GM18505 (cell line): ENCODE measurements around the gene PPFIA2.

ENCODE experiments used
- ATAC-seq: cut with Tn5 transposase; IDR thresholded peaks from one replicate; pipeline ENCODE4 v1.9.1; 2021; ENCODE audit not compliant: unreplicated experiment
- POLR2A ChIP-seq: IDR thresholded peaks from 4 replicates; pipeline ENCODE4 v1.6.1; 2011; ENCODE audit warnings: borderline replicate concordance; ENCODE audit not compliant: insufficient read depth, insufficient read length; ENCODE audit errors: extremely low read depth

PPFIA2 gene

DNA sequence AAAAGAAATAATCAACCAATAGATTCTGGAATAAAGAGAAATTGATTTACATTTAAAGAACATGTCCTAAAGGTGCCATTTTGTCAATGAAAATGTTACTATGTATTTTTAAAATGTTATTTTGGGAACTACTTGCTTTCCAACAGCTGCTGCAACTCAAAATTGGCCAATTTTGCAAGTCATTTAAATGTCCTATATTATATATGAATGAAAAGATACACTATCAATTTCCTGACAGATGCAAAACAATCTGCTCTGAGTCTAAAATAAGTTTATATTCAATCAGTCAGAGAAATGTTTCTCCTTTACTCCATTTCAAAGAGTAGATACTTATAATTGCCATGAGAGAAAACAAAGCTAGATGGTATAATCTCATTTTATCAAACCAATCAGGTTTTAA lies 434.1 kb downstream of the PPFIA2 start:
- no peak for TF ChIP-seq POLR2A
- no peak for ATAC-seq

DNA sequence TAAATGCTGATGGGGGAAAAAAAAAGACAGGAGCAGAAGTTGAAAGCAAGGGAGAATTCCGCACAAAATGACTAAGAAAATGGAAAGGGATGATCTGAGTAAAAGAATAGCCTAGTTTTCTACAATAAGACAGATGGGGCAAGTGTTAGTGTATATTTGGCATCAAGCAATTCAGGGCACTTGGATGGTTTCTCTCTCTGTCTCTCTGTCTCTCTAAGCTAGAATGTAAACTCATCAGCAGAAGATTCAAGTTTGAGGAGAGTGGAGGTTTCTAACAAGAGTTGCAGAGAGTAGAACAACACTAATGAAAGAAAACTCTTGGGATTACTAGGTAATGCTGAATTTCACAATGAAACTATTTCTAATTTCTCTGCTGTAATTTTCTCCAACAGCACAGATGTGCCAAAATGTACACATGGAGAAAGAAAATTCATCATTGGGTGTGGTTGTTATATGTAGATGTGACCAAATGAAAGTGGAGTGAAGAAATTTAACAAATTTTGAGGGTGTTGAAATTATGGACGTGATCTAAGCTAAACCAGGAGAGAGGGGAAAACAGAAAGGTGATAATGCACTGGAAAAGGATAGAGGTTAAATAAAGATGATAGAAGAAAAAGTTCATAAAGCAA lies 444.1 kb downstream of the PPFIA2 start:
- no peak for ATAC-seq
- no peak for TF ChIP-seq POLR2A

DNA sequence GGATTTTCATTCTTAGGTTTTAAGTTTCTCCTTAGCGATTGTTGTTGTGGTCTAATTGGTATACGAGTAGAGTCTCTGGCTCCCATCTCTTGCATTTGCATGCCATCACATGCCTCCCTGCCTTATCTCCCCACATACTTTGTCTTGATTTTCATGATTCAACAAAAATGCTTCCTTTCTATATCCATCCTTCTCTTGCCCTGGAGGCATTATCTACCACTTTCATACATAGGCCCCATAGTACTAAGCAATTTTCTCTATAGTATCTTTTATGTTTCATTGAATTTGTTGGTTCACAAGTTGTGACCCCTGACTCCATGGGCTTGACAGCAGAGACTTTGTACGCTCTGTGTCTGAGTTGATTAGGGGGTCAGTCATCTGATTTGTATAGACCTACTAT lies 455.2 kb downstream of the PPFIA2 start:
- ATAC-seq, result no peak
- TF ChIP-seq POLR2A, result no peak

DNA sequence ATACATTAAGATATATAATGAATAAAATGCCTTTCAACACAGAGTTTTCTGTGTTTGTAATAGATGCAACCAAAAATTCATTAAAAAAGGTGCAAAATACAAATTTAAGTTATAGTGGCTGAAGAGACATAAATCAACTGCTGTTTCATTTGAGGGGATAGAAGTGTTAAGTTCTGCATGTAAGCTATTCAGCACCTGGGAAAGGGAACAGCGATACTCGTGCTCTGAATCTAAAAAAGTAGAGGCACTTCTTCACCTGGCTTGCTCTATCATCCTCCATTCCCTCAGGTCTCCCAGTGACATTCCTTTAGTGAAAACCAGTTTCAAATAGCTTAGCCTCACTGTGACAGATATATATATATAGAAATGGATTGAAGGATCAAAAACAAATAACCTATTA lies 458.7 kb downstream of the PPFIA2 start:
- TF ChIP-seq POLR2A, result no peak
- no peak for ATAC-seq

DNA sequence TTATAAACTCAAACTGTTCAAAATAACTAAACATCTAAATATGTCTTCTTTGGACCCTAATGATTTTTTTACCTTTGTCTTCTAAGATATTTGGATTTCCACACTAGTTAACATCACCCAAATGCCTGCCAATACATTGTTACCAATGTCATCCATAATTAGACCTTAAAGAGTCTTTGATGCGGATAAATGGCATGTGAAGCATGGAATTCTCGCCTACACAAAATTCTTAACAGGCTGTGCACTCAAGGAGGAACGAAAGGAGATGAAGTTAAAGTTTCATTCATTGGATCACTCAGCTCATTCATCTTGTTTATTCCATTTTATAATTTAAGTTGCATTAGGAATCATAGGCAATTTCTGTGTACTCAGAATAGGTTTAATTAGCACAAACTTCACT lies 461.5 kb downstream of the PPFIA2 start:
- no peak for ATAC-seq
- TF ChIP-seq POLR2A, result no peak

DNA sequence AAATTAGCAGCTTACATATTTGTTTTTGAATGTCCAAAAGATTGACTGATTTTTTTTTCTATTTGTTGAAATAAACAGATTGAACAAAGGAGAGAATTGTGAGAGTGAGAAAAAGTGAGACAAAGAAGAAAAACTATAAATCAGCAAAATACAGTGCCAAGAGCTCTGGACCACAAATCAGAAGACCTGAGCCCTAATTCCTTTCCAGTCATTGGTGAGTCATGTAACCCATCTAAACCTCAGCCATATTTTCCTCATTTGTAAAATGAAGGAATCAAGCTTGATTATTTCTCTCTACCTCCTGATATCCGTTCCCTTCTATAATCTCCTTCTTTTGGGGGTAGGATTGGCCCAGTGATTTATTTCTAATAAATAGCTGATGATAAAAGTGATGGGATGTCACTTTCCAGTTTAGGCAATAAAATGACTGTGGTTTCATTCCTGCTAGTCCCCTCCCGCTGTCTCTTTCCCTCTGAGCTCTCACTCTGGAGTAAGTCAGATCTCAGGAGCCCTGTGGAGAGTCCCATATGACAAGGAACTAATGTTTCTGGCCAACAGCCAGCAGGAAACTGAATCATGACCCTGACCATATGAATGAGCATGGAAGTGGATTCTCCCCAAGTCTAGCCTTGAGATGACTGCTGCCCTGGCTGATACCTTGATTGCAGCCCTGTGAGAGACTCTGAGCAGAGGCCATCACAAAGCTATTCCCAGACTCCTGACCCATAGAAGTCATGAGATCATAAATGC lies 462.4 kb downstream of the PPFIA2 start:
- ATAC-seq, result no peak
- TF ChIP-seq POLR2A, result no peak

DNA sequence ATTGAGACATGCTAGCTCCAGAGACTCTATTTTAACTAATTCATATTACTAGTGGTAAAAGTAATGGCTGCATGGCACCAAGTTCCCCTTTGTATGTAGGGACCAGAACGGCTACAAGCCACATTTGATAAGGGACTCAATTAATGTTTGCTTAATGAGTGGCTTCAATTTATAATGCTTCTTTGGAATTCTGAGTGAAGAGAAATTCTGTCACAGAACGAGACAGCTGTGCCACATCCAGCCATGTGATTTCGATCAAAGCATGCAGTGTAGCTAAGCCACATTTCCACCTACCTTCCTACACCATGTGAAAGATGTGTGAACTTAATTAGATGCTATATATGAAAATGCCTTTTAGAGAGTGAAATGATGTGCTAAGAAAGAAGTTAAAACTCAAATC lies 463.9 kb downstream of the PPFIA2 start:
- ATAC-seq, result no peak
- no peak for TF ChIP-seq POLR2A

DNA sequence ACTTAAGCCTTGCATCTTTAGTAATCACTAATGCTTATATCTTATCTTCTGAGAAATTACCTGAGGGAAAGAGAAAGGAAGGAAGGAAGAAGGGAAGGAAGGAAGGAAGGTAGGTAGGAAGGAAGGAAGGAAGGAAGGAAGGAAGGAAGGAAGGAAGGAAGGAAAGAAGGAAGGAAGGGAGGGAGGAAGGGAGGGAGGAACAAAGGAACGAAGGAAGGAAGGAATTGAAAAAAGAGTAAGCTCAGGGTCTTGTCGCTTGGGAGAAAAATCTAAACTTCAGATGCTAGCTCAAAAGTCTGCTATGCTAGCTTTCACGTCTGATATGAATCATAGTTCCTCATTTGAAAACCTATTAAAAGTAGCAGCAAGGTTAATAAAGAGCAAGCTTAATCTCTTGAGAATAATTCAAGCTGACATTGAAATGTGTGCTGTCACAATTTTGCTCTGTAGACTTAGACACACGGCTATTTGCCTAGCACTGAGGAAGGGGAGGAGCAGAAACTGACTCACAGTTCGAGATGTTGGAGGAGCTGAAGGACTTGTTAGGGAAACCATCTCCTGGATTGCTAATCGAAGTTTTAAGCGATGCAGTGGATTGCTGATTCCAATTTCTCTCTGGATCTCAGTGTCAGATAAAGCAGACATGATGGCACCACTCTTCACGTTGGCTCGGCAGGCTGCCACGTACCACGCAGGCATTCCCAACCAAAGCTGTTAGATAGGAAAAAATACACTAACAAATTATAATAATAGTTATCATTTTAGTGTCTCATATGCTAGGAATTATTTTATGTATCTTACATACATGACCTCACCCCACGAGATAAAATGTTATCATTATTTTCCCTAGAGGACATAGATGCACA lies 464.6 kb downstream of the PPFIA2 start:
- no peak for TF ChIP-seq POLR2A

DNA sequence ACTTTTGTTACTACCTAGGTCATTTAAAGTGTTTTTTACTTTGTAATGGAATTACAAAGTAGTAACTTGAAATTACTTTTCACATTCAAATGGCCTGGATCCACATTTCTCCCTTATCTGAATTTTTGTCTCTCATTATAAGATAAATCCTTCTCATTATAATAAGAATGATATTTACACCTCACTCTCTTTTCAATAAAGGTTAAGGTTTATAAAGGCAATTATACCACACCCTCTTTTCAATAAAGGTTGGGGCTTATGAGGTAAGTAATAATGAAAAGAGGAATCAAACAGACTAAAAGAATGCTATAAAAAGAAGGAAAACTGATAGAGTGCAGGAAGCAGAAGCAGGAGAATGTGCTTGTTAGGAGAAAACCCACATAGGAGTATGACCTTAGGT lies 470.5 kb downstream of the PPFIA2 start:
- ATAC-seq, result no peak
- no peak for TF ChIP-seq POLR2A

More for the DNA sequence above, 464.6 kb downstream of the PPFIA2 start:
- no peak for ATAC-seq

DNA sequence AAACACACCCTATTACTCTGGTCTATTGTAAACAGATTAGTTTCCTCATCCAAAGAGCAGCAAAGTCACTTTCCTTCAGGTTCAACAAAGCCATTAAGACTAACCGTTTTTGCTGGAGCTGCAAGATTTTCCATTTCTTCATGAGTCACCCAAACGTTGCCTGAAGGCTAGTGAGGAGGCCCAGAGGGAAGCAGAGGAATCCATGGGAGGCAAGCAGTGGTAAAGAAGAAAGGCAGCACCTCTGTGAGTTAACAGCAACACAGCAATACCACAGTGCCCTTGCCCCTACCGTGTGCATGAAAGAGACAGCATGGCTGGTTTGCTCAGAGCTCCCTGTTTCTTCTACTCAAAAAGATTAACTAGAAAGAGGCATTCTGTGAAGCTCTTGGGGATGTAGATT lies 475.0 kb downstream of the PPFIA2 start:
- no peak for TF ChIP-seq POLR2A
- no peak for ATAC-seq

DNA sequence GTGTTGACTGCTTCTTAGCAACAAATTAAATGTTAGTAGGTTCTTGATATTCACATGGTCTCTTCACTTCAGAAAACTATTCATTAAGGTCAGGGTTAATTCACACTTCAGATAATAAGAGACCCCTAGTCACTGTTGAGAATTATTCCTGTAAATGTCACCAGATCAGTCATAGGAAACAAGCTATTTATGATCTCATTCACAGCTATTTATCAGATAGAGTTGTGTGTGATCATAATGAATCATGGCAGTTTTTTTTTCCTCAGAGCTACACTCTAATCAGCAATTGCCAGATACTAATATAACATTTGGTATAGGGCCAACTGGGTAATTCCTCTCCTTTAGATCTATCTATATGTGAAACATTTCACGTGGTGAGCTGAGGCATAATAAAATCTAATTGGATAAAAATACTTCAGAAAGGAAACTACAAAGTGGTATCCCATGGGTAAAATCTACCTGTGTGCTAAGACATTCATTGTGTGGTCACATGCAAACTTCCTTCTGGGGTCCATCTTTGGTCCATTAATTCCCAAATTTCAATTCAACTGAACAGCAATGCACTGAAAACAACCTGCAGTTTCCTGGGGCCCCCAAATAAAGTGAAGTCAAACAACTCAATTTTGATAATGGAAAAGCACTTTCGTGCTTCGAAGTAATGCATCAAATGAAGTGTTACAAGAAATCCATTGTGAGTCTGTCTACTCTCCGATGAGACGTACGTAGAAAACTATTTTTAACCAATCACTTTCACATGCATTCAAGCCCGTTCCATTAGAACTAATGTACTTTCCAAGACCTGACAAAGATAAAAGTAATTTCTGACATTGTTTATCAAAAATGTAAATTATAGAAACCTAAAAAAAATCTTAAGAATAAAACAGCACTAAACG lies 484.3 kb downstream of the PPFIA2 start:
- no peak for TF ChIP-seq POLR2A
- ATAC-seq, result no peak

DNA sequence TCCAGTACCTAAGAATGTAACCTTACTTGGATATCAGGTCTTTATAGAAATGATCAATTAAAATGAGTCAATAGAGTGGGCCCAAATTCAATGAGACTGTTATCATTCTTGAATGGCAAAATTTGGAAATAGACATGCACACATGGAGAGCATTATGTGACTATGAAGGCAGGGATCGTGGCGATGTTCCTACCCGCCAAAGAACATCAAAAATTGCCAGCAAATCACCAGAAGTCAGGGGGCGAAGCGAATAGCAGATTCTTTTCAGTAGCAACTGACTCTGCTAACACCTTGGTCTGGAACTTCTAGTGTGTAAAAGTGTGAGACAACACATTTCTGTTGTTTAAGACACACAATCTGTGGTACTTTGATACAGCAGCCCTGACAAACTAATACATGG lies 488.8 kb downstream of the PPFIA2 start:
- no peak for TF ChIP-seq POLR2A
- ATAC-seq, result no peak

DNA sequence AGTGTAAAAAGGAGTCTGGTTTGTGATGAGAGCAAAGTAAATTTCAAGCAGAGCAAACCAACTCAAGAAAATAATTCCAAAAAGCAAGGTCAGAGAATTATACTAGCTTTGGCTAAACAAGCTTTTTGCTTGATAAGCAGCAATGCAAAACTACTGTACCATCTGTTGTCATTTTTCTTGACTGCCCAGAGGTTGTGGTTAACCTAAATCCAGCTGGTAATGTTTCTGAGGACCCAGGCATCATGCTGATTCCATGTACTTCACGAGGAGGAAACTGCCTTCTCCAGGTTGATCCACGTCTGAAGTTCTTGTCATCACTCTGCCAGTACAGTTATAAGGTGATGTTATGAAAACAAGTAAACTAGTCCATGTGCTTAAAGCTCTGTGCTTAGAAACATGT lies 496.1 kb downstream of the PPFIA2 start:
- TF ChIP-seq POLR2A, result no peak
- no peak for ATAC-seq
